Right atrium auricular region (tissue), 2 donors: ENCODE measurements around the gene BCAS1. TPM values are rescaled to one million over a fixed set of nuclear protein-coding genes. Genes with fewer than 3 reads are reported as not detected.

ENCODE experiments used
- DNase-seq: peaks from one replicate; pipeline ENCODE4 v3.0.0-alpha.2; 2019; ENCODE audit warnings: low spot score
- H3K27ac ChIP-seq, 2 donors: fragments of 200-600 bp; sonication (generic); 1 replicate in 1 of 2; 2 replicates in 1 of 2; pipeline ENCODE4 v1.5.1; 2016 to 2019
- H3K27me3 ChIP-seq, 2 donors: fragments of 200-600 bp; sonication (generic); one replicate each; pipeline versions ENCODE4 v1.5.1 to v1.6.0; 2017 to 2019
- H3K36me3 ChIP-seq: fragments of 200-600 bp; sonication (generic); one replicate; pipeline ENCODE4 v1.5.1; 2016
- H3K4me1 ChIP-seq, 2 donors: fragments of 200-600 bp; sonication (generic); one replicate each; pipeline versions ENCODE4 v1.5.1 to v1.6.0; 2017 to 2019
- H3K4me3 ChIP-seq, 2 donors: fragments of 200-600 bp; sonication (generic); 1 replicate in 1 of 2; 2 replicates in 1 of 2; pipeline ENCODE4 v1.5.1; 2017 to 2019; ENCODE audit warnings: mild to moderate bottlenecking in 1 of 2, moderate library complexity in 1 of 2
- H3K9me3 ChIP-seq, 2 donors: fragments of 200-600 bp; sonication (generic); one replicate each; pipeline ENCODE4 v1.5.1; 2019
- total RNA-seq, 2 donors: library from RNA; depleted of rRNA; stranded (reverse); fragments of >200 nt; gene quantifications; one replicate each; pipeline ENCODE4 v1.1.0, GENCODE V29; 2016
- TF ChIP-seq, protein P1 (sequence below), 2 donors: fragments of 200-600 bp; sonication (generic); IDR thresholded peaks; one replicate each; pipeline ENCODE4 v1.5.1; 2019; ENCODE audit warnings: antibody characterized with exemption in 2 of 2

Gene BCAS1
- total RNA-seq, 2 donors from 2014 or later, result not detected

DNA sequence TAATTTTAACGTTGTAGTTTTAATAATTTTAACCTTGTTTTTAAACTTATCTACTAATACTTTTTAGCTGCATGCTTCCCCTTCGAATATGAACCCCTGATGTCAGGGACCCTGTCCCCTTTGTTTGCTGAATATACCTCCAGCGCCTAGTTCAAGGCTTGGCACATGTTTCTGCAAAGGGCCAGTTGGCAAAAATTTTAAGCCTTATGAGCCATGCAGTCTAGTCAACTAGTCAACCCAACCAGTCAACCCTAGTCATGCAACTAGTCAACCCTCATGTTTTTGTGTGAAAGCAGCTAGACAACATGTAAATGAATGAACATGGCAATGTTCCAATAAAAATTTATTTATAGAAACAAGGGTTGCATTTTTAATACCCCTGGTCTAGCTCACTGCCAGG lies 119.8 kb downstream of the BCAS1 start:
- Histone ChIP-seq H3K4me1 (peaks cover 0 to 15% of the 10 kb centered on the region in 2 donors), H3K36me3 (no peaks in the 10 kb centered on the region), H3K9me3 (peaks cover 0 to 7% of the 10 kb centered on the region in 2 donors), H3K4me3 (no peak overlapping the region), H3K27ac (no peak overlapping the region), H3K27me3 (no peaks in the 10 kb centered on the region)
- DNase-seq, result no peak
- TF ChIP-seq, protein P1, sequence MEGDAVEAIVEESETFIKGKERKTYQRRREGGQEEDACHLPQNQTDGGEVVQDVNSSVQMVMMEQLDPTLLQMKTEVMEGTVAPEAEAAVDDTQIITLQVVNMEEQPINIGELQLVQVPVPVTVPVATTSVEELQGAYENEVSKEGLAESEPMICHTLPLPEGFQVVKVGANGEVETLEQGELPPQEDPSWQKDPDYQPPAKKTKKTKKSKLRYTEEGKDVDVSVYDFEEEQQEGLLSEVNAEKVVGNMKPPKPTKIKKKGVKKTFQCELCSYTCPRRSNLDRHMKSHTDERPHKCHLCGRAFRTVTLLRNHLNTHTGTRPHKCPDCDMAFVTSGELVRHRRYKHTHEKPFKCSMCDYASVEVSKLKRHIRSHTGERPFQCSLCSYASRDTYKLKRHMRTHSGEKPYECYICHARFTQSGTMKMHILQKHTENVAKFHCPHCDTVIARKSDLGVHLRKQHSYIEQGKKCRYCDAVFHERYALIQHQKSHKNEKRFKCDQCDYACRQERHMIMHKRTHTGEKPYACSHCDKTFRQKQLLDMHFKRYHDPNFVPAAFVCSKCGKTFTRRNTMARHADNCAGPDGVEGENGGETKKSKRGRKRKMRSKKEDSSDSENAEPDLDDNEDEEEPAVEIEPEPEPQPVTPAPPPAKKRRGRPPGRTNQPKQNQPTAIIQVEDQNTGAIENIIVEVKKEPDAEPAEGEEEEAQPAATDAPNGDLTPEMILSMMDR (IDR thresholded peaks at IDR 0.05), result no peak

DNA sequence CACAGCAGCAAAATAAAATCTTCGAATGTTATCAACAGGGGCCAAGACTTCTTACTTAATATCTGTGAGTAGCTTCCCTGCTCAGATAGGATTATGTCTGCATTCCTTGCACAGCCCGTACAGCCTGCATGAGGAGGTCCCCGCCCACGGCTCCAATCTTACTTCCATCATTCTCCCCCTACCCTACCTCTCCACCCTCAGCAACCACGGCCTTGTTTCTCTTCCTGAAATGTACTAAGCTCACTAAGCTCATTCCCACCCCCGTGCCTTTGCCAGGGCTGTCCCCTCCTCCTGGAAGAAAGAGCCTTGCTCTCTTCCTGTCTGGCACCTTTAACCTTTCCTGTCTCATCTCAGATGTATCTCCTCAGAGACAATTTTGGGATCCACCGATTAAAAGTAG lies 120.4 kb downstream of the BCAS1 start:
- TF ChIP-seq, protein P1 (IDR thresholded peaks at IDR 0.05), result no peak

DNA sequence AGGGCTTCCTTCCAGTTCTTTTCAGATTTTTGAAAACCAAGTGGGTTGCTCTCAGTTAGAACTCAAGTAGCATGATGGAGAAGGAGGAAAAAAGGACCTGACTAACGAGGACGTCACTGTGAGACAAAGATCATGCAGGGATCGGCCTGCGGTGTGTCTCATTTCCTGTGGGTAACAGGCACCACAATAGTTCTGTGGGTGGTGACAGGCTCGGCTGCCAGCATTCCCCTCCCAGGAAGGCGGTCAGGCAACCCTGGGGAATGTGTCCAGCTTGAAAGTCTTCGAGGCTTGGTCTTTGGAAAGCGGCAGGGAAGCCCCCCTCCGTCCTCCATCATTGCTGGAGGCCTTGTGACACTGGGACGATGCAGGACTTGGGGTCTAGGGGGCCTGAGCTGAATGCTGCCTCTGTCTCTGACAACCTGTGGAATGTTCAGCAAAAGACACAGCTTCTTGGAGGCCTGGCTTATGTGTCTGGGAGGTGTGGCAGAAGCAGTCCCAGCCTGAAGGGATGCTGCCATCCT lies 121.0 kb downstream of the BCAS1 start:
- H3K4me1 ChIP-seq, result peaks cover 0 to 15% of the 10 kb centered on the region in 2 donors
- TF ChIP-seq, protein P1 (IDR thresholded peaks at IDR 0.05), result no peak
- peaks cover 0 to 7% of the 10 kb centered on the region in 2 donors for H3K9me3 ChIP-seq
- H3K27ac ChIP-seq, result no peak overlapping the region
- H3K4me3 ChIP-seq, result no peak overlapping the region
- no peak for DNase-seq
- H3K36me3 ChIP-seq, result no peaks in the 10 kb centered on the region
- no peaks in the 10 kb centered on the region for H3K27me3 ChIP-seq

More for the DNA sequence above, 120.4 kb downstream of the BCAS1 start:
- Histone ChIP-seq H3K27ac (no peak overlapping the region), H3K36me3 (no peaks in the 10 kb centered on the region), H3K4me3 (no peak overlapping the region), H3K4me1 (peaks cover 0 to 15% of the 10 kb centered on the region in 2 donors), H3K9me3 (peaks cover 0 to 7% of the 10 kb centered on the region in 2 donors), H3K27me3 (no peaks in the 10 kb centered on the region)
- no peak for DNase-seq

DNA sequence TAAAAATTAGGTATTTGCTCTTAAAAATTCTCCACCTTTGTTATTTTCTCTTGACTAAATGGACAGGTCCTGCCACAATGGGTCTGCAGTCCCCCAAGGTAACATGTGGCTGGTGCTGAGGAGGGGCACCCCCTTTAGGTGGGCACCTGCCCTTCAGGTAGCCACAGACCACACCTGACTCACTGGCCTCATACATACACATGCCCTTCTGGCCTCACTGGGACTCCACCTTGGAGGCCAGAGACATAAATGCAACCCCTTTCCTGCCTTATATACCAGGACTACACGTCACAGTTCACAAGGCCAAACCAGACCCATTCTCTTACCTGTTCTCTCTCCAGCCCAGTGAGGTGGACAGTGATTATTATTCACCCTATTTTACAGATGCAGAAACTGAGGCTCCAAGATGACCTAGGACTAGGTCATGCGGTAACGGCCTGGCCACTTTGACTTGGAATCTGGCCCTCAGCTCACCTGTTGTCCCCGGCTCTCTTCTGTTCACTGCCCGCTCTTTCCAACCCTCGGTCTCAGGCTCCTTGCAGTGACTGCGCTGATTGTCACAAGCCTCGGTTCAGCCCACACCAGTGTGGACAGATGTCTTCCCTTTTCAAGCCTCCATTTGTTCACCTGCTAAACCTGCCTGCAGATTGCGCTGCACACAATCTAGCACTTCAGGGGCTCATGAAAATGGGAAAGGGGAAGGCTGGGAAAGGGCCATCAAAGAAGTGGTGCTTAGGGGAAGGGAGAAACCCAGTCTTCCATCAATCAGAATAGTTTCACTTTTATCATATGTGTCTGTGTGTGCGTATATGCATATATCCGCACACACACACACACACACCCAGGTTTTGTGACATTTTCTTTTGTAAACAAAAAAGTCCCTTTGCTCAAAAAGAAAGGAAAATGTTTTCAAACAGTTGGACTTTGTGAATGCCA lies 121.7 kb downstream of the BCAS1 start:
- Histone ChIP-seq H3K4me1 (peaks cover 0 to 20% of the 10 kb centered on the region in 2 donors), H3K27ac (no peak overlapping the region), H3K4me3 (no peak overlapping the region), H3K36me3 (no peaks in the 10 kb centered on the region), H3K9me3 (peaks cover 0 to 7% of the 10 kb centered on the region in 2 donors), H3K27me3 (no peaks in the 10 kb centered on the region)
- DNase-seq, result no peak
- TF ChIP-seq, protein P1 (IDR thresholded peaks at IDR 0.05), result no peak

DNA sequence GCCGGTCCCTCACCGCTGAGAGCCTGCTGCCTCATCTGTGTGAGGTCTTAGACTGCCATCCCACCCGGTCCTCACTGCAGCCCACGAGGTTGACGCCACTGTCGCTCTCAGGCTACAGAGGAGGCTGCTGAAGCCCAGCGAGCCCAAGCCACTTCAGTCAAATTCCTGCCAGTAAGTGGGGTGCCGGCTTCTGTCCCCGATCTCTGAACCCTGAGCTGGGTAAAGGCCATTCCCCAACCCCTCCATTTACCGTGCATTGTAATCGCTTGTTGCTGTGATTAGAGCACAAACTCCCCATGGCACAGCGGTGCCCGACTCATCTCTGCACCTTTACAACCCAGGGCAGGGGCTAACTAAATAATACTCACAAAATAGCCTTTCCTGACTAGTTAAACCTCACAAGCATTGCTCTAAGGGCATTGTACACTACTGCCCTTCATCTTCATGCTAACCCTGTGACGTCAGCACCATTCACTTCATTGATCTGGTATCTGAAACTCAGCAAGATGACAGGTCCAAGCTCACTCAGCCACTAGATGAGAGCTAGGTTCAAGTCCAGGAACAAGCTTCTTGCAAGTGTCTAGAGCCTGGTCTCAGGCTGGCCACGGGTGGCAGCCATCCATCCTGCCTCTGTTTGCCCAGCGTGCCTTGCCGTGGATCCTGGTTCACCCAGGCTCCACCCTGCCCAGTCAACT lies 122.7 kb downstream of the BCAS1 start:
- Histone ChIP-seq H3K36me3 (no peaks in the 10 kb centered on the region), H3K27me3 (no peaks in the 10 kb centered on the region), H3K4me1 (peaks cover 0 to 23% of the 10 kb centered on the region in 2 donors), H3K4me3 (no peak overlapping the region), H3K27ac (no peak overlapping the region), H3K9me3 (peaks cover 0 to 2% of the 10 kb centered on the region in 2 donors)
- no peak for DNase-seq
- TF ChIP-seq, protein P1 (IDR thresholded peaks at IDR 0.05), result no peak
